NK-92 (cell line): ENCODE results near the gene ITPKB.
"Not testable (repeated sequence)": the region's sequence is repeated elsewhere in the genome, so short reads cannot be mapped to it uniquely, and the experiment has no call there.

ENCODE experiments used
- DNase-seq: peaks from one replicate; lab custom pipeline; 2025; ENCODE audit not compliant: unreplicated experiment; lab: John Stamatoyannopoulos, UW

Gene ITPKB

DNA sequence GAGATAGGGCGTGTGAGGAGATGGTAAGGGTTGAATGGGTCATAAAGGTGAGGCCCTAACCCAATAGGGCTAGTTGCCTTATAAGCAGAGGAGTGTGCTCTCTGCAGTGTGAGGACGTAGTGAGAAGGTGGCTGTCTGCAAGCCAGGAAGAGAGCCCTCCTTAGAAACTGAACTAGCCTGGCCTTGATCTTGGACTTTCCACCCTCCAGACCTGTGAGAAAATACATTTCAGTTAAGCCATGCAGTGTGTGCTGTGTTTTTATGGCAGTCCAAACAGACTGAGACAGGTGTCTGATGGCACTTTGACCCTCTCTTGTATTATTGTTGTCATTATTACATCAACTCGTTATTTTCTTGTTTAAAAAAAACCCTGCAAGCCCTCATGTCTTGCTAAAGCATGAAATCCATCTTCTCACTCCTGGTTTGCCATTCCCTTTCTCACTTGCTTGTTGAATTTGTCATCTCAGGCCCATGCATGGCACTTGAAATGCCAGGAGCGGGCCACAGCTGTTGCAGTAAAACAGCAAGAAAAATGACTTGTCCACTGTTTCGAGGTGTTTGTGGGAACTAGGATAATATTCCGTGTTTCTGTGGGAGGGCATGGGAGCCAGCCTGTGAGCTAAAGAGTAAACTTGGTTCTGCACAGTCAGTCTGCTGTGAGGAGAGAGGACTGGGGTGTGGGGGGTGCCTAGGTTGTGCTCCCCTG is 111.9 kb downstream of the ITPKB start:
- DNase-seq: no peak

DNA sequence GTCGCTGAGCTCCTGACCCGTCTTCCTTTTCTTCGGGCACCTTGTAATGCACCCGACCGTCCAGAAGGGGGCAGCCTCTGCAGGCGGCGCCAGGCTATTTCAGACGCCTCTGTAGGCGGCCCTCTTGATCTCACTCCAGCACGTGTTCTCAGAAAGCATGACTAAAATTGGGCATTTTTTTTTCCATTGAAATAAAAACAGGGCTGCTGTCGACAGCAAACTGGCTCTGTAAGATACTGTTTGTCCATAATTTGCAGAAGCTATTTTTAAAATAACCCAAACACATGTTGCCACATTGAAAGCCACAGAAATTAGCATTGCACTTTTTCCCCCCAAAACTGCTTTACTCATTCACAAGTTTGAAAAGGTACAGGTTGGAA is 112.5 kb downstream of the ITPKB start:
- no peak for DNase-seq

DNA sequence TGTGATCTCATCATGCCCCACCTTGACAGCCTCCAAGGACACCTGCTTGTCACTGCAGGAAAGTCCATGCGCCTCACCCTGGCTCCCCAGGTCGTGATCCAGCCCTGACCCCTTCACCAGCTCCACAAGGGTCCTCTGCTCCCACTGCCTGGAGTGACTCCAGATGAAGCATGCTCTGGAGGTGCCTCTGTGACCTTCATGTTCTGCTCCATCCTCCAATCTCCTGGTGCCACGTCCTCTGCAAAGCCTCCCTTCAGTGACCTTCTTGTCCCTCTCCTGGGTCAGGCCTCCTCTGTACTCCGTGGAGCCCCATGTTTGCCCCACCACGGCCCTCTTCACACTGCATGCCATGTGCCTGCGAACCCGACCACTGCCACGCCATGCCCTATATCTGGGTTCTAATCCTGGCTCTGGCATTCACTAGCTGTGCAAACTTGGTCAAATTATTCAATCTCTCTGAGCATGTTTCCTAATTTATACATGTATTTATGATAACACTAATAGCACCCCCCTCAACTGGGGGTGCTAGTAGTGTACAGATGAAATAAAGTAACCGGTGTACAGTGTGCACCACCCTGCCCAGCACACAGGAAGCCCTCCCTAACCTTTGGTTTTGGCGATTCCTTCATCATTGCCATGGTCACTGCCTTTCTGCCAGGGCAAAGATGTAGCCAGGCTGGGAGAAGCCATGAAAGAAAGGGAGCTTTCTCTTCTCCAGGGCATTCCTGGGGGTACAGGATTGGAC is 113.1 kb downstream of the ITPKB start:
- no peak for DNase-seq

- no peak for DNase-seq
Measured at GRCh38 chr1:226625326-226625725, 113.8 kb downstream of the ITPKB start.

GRCh38 chr1:226624526-226624925 is 114.6 kb downstream of the ITPKB start:
- DNase-seq: no peak

DNA sequence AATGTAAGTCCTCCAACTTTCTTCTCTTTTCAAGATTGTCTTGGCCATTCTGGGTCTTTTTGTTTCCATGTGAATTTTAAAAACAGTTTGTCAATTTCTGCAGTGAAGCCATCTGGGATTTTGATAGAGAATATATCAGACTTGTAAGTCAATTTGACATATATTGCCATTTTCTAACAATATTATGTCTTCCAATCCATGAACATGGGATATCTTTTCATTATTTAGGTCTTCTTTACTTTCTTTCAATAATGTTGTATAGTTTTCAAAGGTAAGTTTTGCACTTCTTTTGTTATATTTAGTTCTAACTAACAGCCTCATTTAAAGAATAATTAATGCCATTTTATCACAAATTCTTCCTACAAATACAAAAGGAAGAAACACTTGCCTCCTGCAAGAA is 117.1 kb downstream of the ITPKB start:
- no peak for DNase-seq

DNA sequence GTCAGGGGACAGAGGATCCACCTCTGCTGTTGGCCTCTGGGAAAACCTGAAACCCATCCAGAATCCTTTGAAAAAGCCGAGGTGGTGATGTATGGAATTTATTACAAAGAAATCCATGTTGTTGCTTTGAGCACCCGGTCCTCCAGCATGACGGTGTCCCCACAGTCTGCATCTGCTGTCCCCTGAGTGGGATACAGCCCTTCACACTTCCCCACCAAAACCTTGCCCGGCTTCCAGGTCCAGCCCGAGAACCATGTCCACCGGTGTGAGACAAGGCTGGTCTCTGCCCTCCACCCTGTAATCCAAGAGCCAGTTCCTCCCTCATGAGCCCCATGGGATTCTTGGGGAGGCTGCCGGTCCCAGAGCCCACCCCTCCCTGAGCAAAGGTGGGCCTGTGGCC is 120.1 kb downstream of the ITPKB start:
- no peak for DNase-seq

DNA sequence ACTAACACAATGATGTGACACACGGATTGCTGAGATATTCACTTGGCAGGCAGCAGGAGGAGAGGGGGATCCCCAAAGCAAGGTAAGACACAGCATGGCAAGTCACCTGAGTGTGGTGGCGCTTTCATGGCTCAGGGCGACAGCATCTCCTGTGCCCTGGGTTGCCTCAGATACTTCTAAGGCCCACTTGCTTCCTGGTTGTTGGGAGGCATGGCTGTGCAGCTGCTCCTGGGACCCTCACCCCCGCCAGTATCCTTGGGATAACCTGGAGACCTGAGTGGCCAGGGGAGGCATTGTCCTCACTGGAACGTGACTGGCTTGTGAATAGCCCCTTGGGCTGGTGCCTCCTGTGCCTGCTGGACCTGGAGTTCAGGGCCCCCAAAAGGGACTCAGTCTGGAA is 120.7 kb downstream of the ITPKB start:
- DNase-seq: no peak

- DNase-seq: not testable (repeated sequence)
Measured at GRCh38 chr1:226617719-226618118, 121.4 kb downstream of the ITPKB start.

DNA sequence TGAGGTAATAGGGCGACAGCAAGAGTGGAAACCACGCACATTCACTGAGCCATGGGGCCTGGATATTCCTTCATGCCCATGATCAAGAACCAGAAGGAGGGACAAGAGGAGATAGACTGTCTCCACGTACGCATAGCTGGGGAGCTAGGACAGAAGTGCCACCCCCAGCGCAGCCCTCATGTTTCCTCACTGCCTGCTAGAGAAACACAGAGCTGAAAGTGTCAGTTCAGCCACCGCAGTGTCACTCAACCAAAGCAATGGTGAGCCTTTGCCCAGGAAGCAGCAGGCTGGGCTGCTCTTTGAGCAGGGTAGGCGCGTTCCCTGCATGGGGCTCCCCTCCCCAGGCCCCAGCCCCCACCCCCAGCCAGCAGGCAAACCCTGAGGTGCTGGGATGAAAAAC is 122.0 kb downstream of the ITPKB start:
- DNase-seq: no peak

DNA sequence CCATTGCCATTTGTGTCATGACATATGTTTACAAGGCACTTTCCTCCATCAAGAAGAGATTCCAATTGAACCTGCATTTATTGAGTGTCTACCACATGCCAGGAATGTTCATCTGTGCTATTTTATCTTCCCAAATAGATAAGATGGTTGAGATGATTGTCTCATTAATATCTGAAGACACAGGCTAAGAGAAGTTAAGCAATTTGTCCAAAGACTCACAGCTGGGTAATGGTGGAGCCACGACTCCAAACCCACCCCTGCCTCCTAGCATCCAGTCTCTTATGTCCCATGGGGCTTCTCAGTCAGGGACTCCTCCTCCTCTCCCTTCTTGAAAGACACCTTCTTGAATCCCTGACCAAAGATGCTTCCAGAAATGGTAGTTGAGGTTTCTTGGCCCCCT is 122.4 kb downstream of the ITPKB start:
- no peak for DNase-seq

DNA sequence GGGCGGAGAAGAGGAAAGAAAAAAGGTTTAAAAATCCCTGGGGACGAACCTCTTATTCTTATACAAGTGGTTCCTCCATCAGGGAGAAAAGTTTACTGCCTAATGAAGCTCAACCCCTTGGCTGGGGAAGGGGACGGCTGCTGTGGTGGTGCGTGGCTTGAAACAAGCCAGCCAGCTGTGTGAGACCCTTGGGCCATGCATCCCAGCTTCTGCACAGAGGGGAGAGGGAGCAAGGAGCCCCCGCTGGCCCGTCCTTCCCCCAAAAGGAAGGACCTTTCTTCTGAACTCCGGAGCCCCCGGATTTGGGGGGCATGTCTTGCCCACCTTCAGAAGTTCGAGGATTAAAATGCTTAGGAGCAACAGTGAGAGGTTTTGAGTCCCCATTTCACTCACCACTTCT is 123.2 kb downstream of the ITPKB start:
- no peak for DNase-seq

DNA sequence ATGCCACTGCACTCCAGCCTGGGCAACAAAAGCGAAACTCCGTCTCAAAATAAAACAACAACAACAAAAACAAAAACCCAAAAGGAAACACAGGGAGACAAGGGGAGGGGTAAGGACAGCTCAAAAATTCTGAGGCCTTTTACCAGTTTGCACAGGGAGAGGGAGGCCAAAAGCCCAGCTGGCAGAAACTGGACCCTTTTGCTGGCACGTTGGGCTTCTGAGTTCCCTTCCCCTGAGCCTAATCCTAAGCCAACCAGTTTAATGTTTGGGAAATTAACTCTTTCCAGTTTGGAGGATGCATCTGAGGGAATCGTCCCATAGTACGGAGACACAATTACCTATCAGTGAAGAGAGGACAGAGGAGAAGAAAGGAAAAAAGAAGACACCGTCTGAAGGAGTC is 127.1 kb downstream of the ITPKB start:
- DNase-seq: not testable (repeated sequence)

GRCh38 chr1:226611301-226611700 is 127.8 kb downstream of the ITPKB start:
- DNase-seq: no peak

DNA sequence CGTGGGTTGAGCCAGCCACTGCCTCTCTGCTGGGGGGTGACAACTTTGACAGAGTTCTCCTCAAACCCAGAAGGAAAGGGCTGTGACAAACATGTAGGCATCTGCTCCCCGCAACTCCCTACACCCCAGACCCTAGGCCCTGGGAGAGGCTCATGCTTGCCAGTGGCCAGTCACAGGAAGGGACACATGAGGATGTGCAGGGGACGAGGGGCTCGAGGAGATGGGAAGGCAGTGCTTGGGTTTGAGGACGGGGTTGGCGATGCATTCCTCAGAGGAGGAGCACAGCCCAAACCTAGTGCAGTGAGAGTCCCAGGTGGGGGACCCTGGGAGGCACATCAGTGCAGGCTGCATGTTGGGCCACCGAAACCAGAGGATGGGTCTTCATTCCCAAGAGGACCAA is 128.4 kb downstream of the ITPKB start:
- DNase-seq: no peak

- DNase-seq: no peak
Measured at GRCh38 chr1:226609836-226610455, 129.1 kb downstream of the ITPKB start.

DNA sequence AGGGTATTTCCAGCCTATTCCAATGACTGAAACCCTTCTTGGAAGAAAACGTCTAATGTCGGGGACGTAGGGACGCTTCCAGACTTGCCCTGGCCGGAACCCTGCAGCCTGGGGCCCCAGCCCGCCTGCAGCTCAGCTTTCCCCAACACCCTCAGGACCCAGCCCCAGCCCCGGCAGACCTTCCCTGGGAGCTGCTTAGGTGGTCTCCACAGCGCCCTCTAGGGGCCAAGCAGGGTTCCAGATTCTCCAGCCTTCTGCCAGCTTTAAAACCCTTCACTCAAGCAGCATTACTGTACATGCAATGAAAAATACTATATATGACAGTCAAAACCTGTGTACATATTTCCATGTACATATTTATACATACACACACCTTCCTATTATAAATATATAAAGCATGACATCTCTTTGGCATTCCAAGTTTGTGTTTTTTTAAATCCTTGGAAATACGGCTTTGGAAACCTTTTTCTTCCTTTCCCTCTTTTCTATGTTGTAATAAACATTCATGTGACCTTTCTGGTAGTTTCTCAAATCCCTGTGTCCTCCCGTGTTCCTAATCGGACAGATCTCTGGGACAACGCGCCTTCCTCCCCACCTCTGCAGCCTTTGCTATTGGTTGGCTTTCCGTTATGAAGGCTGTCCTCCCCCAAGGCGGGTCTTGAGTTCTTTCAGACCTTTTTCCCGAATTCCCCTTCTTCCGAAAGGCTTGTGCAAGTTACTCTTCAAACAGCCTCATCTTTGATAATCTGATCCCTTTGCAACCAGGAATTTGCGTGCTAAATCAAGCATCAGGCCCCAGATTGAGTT is 130.2 kb downstream of the ITPKB start:
- no peak for DNase-seq

- no peak for DNase-seq
Measured at GRCh38 chr1:226607821-226608220, 131.3 kb downstream of the ITPKB start.

- no peak for DNase-seq
Measured at GRCh38 chr1:226607268-226607660, 131.8 kb downstream of the ITPKB start.

DNA sequence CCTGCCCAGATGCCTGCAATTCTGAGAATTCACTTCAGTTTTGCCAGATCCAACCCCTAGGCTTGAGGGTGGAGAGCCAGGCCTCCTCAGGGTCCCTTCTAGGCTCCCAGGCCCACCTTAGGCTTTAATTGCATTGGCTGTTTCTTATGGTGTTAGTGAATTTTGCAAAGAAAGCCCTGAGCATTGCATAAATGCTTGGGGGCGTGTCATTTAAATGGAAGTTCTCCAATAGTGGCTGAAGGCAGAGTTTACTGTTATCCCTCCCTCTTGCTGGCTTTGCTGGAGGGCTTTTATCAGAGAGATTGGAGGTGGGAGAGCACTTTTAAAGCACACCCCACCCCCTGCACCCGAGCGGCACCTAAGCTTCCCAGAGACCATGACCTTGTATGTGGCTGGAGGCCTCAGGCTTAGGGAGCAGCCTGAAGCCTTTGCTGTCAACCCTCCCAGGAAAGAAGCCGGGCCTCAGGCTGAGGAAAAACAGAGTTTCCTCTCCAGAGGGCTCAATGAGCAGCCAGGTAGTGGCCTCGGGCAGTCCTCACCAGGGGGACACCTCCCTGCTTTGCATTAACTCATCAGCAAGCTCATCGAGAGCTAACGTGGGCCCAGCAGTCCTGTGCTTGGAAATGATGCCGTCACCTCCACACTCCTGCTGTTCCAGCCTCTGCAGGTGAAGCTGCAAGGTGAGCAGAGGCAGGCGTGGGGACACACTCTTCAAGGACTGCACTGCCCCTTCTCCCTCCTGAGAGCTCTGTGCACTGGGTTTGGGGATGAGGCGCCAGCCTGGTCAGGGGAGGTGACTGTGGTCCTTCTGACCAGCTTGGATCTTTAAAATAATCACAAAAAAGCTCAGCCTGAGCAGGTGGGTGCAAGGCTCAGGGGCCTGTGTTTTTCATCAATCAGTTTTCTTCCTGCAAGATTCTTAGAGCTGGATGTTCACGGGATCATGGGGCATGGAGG is 132.5 kb downstream of the ITPKB start:
- no peak for DNase-seq
